SK-N-SH (cell line): ENCODE results near the gene S100A9. TPM values are rescaled to one million over a fixed set of nuclear protein-coding genes. Genes with fewer than 3 reads are reported as not detected.

ENCODE experiments used
- CTCF ChIA-PET: fragments of 300-600, 350-600 bp; formaldehyde crosslinking; extraction: SDS; loops from one replicate; lab custom pipeline; 2021; lab: Yijun Ruan, JAX
- POLR2A ChIA-PET: fragments of 350-600 bp; sonication (Branson Sonifier 250); formaldehyde crosslinking; extraction: SDS; loops from one replicate; lab custom pipeline; 2020; ENCODE audit warnings: antibody characterized with exemption, inconsistent platforms; lab: Yijun Ruan, JAX
- DNase-seq: peaks from one replicate; pipeline ENCODE4 v3.0.0; 2012
- H2AFZ ChIP-seq: fragments of 200-600 bp; sonication (generic); 2 replicates; pipeline ENCODE4 v1.8.1; 2016; ENCODE audit warnings: antibody characterized with exemption, mild to moderate bottlenecking, low read depth
- H3F3A ChIP-seq: fragments of 200-600 bp; sonication (generic); replicated peaks from 2 replicates; pipeline ENCODE3; 2016; ENCODE audit warnings: antibody characterized with exemption, mild to moderate bottlenecking; ENCODE audit not compliant: insufficient read depth
- H3K27ac ChIP-seq, 2 experiments: fragments of 200-500 bp in 1 of 2; fragments of 200-600 bp in 1 of 2; sonication (Bioruptor generic) in 1 of 2; sonication (generic), shearing (Covaris generic) in 1 of 2; 2 replicates each; pipeline versions ENCODE4 v1.5.1 to v1.6.1; 2014 to 2016; ENCODE audit warnings: low read depth in 2 of 2, inconsistent platforms in 1 of 2, low read length in 1 of 2, mild to moderate bottlenecking in 1 of 2, mixed read lengths in 1 of 2
- H3K27me3 ChIP-seq: fragments of 200-600 bp; sonication (generic), shearing (Covaris generic); 2 replicates; pipeline ENCODE4 v1.6.1; 2016; ENCODE audit warnings: mixed run types; ENCODE audit not compliant: insufficient read depth
- H3K36me3 ChIP-seq, 2 experiments: fragments of 200-500 bp in 1 of 2; fragments of 200-600 bp in 1 of 2; sonication (Bioruptor generic) in 1 of 2; sonication (generic) in 1 of 2; replicated peaks in 1 of 2; 2 replicates each; pipeline versions ENCODE3 to v1.5.1; 2014 to 2016; ENCODE audit warnings: low read length in 1 of 2, mild to moderate bottlenecking in 1 of 2; ENCODE audit not compliant: insufficient read depth in 2 of 2, control insufficient read depth in 1 of 2
- H3K4me1 ChIP-seq, 2 experiments: fragments of 200-500 bp in 1 of 2; fragments of 200-600 bp in 1 of 2; sonication (Bioruptor generic) in 1 of 2; sonication (generic), shearing (Covaris generic) in 1 of 2; 2 replicates each; pipeline versions ENCODE4 v1.5.1 to v1.6.1; 2014 to 2016; ENCODE audit warnings: low read depth in 1 of 2, low read length in 1 of 2, mixed run types in 1 of 2; ENCODE audit not compliant: insufficient read depth in 2 of 2, control insufficient read depth in 1 of 2
- H3K4me2 ChIP-seq: fragments of 200-600 bp; sonication (generic), shearing (Covaris generic); 2 replicates; pipeline ENCODE4 v1.6.1; 2017; ENCODE audit warnings: mixed run types
- H3K4me3 ChIP-seq, 2 experiments: fragments of 200-500 bp in 1 of 2; fragments of 200-600 bp in 1 of 2; sonication (Bioruptor generic) in 1 of 2; sonication (generic), shearing (Covaris generic) in 1 of 2; 2 replicates each; pipeline versions ENCODE4 v1.5.1 to v1.8.1; 2014 to 2016; ENCODE audit warnings: low read depth in 2 of 2, inconsistent platforms in 1 of 2, low read length in 1 of 2, mild to moderate bottlenecking in 1 of 2, mixed read lengths in 1 of 2, moderate library complexity in 1 of 2
- H3K79me2 ChIP-seq: fragments of 200-600 bp; sonication (generic); 2 replicates; pipeline ENCODE4 v1.8.1; 2017; ENCODE audit warnings: mild to moderate bottlenecking; ENCODE audit not compliant: insufficient read depth
- H3K9ac ChIP-seq: fragments of 200-600 bp; sonication (generic); 2 replicates; pipeline ENCODE4 v1.6.1; 2017; ENCODE audit warnings: mixed run types
- H3K9me2 ChIP-seq: fragments of 200-600 bp; sonication (generic); 2 replicates; pipeline ENCODE4 v1.6.1; 2017; ENCODE audit warnings: mixed run types
- H3K9me3 ChIP-seq: fragments of 200-600 bp; sonication (generic); 2 replicates; pipeline ENCODE4 v1.6.1; 2017; ENCODE audit warnings: mixed run types, mild to moderate bottlenecking, moderate library complexity
- H4K20me1 ChIP-seq: fragments of 200-600 bp; sonication (generic); 2 replicates; pipeline ENCODE4 v1.6.1; 2017; ENCODE audit warnings: mild to moderate bottlenecking, mixed run types; ENCODE audit not compliant: insufficient read depth
- ELF1 ChIP-seq: IDR thresholded peaks from 2 replicates; pipeline ENCODE4 v1.4.0; 2012
- FOSL2 ChIP-seq: IDR thresholded peaks from 2 replicates; pipeline ENCODE4 v1.4.0; 2012; ENCODE audit warnings: low read depth, mild to moderate bottlenecking, moderate library complexity, borderline replicate concordance
- FOXM1 ChIP-seq: IDR thresholded peaks from 2 replicates; pipeline ENCODE4 v1.4.0; 2012; ENCODE audit warnings: low read depth, mild to moderate bottlenecking
- GABPA ChIP-seq: IDR thresholded peaks from 2 replicates; pipeline ENCODE4 v1.4.0; 2012; ENCODE audit warnings: low read depth, mild to moderate bottlenecking
- GATA2 ChIP-seq: sonication (generic); formaldehyde crosslinking; IDR thresholded peaks from 2 replicates; pipeline ENCODE4 v1.5.0; 2020; ENCODE audit warnings: mild to moderate bottlenecking, missing genetic modification reagents
- MEF2A ChIP-seq: IDR thresholded peaks from 2 replicates; pipeline ENCODE4 v1.4.0; 2012; ENCODE audit warnings: low read depth, borderline replicate concordance
- MXI1 ChIP-seq: IDR thresholded peaks from 2 replicates; pipeline ENCODE4 v1.6.1; 2012; ENCODE audit warnings: mild to moderate bottlenecking, low read depth, low read length, improper control_type of control experiment
- NFIC ChIP-seq: IDR thresholded peaks from 2 replicates; pipeline ENCODE4 v1.4.0; 2012; ENCODE audit warnings: borderline replicate concordance
- NRF1 ChIP-seq: IDR thresholded peaks from 2 replicates; pipeline ENCODE4 v1.6.1; 2012; ENCODE audit warnings: low read depth, mild to moderate bottlenecking, low read length
- RCOR1 ChIP-seq: fragments of 150-350 bp; IDR thresholded peaks from 2 replicates; pipeline ENCODE4 v1.6.1; 2017; ENCODE audit warnings: antibody characterized with exemption, low read length
- RFX5 ChIP-seq: IDR thresholded peaks from 2 replicates; pipeline ENCODE4 v1.6.1; 2012; ENCODE audit warnings: mild to moderate bottlenecking, improper control_type of control experiment, low read length
- RXRA ChIP-seq: IDR thresholded peaks from 2 replicates; pipeline ENCODE4 v1.4.0; 2012; ENCODE audit warnings: low read depth, mild to moderate bottlenecking, borderline replicate concordance
- SIN3A ChIP-seq: IDR thresholded peaks from 2 replicates; pipeline ENCODE4 v1.6.1; 2012; ENCODE audit warnings: low read depth, mild to moderate bottlenecking, low read length, moderate library complexity, borderline replicate concordance
- SMC3 ChIP-seq: IDR thresholded peaks from 2 replicates; pipeline ENCODE4 v1.6.1; 2012; ENCODE audit warnings: low read depth, low read length, improper control_type of control experiment
- TAF1 ChIP-seq: IDR thresholded peaks from 2 replicates; pipeline ENCODE4 v1.6.1; 2012; ENCODE audit warnings: low read depth, mild to moderate bottlenecking, low read length, moderate library complexity, borderline replicate concordance
- TCF12 ChIP-seq: IDR thresholded peaks from 2 replicates; pipeline ENCODE4 v1.4.0; 2012
- TEAD4 ChIP-seq: IDR thresholded peaks from 2 replicates; pipeline ENCODE4 v1.4.0; 2012; ENCODE audit warnings: mild to moderate bottlenecking, borderline replicate concordance; ENCODE audit not compliant: insufficient read depth
- USF1 ChIP-seq: IDR thresholded peaks from 2 replicates; pipeline ENCODE4 v1.4.0; 2012; ENCODE audit warnings: low read depth, borderline replicate concordance
- YY1 ChIP-seq: IDR thresholded peaks from 2 replicates; pipeline ENCODE4 v1.4.0; 2012; ENCODE audit warnings: low read depth, mild to moderate bottlenecking
- WGBS: methylation state at CpG from one replicate; pipeline ENCODE4 v1.1.6; 2017; ENCODE audit warnings: low lambda C conversion rate; 5-methylcytosine and 5-hydroxymethylcytosine counted together
- polyA plus RNA-seq, 3 experiments: library from polyadenylated mRNA; depleted of rRNA; stranded (reverse); fragments of >200 nt; gene quantifications; 2 replicates each; pipeline ENCODE4 v1.2.3, GENCODE V29; 2012
- TF ChIP-seq, protein P1 (sequence below): IDR thresholded peaks from 2 replicates; pipeline ENCODE4 v1.4.0; 2012; ENCODE audit warnings: low read depth, borderline replicate concordance
- TF ChIP-seq, protein P2 (sequence below): IDR thresholded peaks from 2 replicates; pipeline ENCODE4 v1.4.0; 2012; ENCODE audit warnings: low read depth
- TF ChIP-seq, protein P3 (sequence below): IDR thresholded peaks from 2 replicates; pipeline ENCODE4; 2012

S100A9 gene
- polyA plus RNA-seq, 1 of the 3 experiments (the other 2 are of a cell fraction) = not detected

DNA sequence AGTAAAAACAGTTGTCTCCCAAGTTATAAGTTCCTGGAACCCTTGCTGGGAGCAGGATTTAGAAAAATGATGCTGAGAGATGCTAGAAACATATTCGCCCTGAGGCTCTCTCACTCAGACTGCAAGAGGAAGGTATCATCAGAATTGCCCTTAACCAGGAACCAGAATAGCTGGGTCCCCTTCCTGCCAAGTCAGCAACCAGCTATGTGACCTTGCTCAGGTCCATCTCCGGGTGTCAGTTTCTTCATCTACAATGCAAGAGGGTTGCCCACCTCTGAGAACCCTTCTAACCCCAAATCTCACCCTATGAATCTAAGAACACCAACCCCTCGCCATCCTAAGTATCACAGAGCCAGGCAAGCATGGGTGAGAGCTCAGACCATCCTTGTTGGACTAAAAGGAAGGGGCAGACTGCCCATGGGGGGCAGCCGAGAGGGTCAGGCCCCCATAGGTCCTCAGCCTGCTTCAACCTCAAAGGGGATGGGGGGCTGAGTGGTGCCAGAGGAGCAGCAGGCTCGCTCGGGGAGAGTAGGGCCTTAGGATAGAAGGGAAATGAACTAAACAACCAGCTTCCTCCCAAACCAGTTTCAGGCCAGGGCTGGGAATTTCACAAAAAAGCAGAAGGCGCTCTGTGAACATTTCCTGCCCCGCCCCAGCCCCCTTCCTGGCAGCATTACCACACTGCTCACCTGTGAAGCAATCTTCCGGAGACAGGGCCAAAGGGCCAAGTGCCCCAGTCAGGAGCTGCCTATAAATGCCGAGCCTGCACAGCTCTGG, 390 bp upstream of the S100A9 start:
- no peaks in the 10 kb centered on the region for H3K79me2 ChIP-seq
- no peak overlapping the region for H3K27ac ChIP-seq
- H3K4me3 ChIP-seq = no peak overlapping the region
- no peaks in the 10 kb centered on the region for H3F3A ChIP-seq
- H3K27me3 ChIP-seq = peaks cover 55% of the 10 kb centered on the region
- no peaks in the 10 kb centered on the region for H4K20me1 ChIP-seq
- H3K9me3 ChIP-seq = no peaks in the 10 kb centered on the region
- no peak overlapping the region for H3K9ac ChIP-seq
- no peaks in the 10 kb centered on the region for H3K9me2 ChIP-seq
- WGBS = 7% methylated on average over 10 of the region's 10 CpGs
- ChIA-PET CTCF (interaction anchor here (0.8 to 11.7 kb wide), 3 partner anchors 8 to 145 kb away, joined by 3 to 336 read pairs (median 3); partner anchors contain the start of gene PGLYRP4), POLR2A (no interaction called here)
- no peak for DNase-seq
- no peak overlapping the region for H2AFZ ChIP-seq
- no peak overlapping the region for H3K4me2 ChIP-seq
- no peaks in the 10 kb centered on the region for H3K4me1 ChIP-seq
- TF ChIP-seq, protein P1, sequence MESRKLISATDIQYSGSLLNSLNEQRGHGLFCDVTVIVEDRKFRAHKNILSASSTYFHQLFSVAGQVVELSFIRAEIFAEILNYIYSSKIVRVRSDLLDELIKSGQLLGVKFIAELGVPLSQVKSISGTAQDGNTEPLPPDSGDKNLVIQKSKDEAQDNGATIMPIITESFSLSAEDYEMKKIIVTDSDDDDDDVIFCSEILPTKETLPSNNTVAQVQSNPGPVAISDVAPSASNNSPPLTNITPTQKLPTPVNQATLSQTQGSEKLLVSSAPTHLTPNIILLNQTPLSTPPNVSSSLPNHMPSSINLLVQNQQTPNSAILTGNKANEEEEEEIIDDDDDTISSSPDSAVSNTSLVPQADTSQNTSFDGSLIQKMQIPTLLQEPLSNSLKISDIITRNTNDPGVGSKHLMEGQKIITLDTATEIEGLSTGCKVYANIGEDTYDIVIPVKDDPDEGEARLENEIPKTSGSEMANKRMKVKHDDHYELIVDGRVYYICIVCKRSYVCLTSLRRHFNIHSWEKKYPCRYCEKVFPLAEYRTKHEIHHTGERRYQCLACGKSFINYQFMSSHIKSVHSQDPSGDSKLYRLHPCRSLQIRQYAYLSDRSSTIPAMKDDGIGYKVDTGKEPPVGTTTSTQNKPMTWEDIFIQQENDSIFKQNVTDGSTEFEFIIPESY = no peak
- TF ChIP-seq ELF1 = no peak
- no peak for TF ChIP-seq TAF1
- no peak for TF ChIP-seq YY1
- no peak for TF ChIP-seq NRF1
- no peak for TF ChIP-seq NFIC
- no peak for TF ChIP-seq MXI1
- TF ChIP-seq USF1 = no peak
- TF ChIP-seq TEAD4 = no peak
- no peak for TF ChIP-seq GABPA
- no peak for TF ChIP-seq MEF2A
- TF ChIP-seq FOSL2 = no peak
- TF ChIP-seq RCOR1 = no peak
- TF ChIP-seq SMC3 = no peak
- TF ChIP-seq RFX5 = no peak
- TF ChIP-seq SIN3A = no peak
- H3K36me3 ChIP-seq = no peaks in the 10 kb centered on the region

GRCh38 chr1:153358691-153358975, 979 bp downstream of the S100A9 start:
- peaks cover 55% of the 10 kb centered on the region for H3K27me3 ChIP-seq
- DNase-seq = no peak
- no peak overlapping the region for H3K4me3 ChIP-seq
- POLR2A ChIA-PET = no interaction called here
- H3K4me1 ChIP-seq = no peaks in the 10 kb centered on the region
- no peak overlapping the region for H3K27ac ChIP-seq
- H3K79me2 ChIP-seq = no peaks in the 10 kb centered on the region
- no peaks in the 10 kb centered on the region for H4K20me1 ChIP-seq
- CTCF ChIA-PET = interaction anchor here (0.5 to 11.7 kb wide), 4 partner anchors 10 to 130 kb away, joined by 3 to 336 read pairs (median 4); partner anchors contain the start of gene PGLYRP4
- no peak overlapping the region for H3K4me2 ChIP-seq
- H3K9ac ChIP-seq = no peak overlapping the region
- no peaks in the 10 kb centered on the region for H3K9me2 ChIP-seq
- no peak for TF ChIP-seq USF1
- no peak for TF ChIP-seq MEF2A
- TF ChIP-seq, protein P2, sequence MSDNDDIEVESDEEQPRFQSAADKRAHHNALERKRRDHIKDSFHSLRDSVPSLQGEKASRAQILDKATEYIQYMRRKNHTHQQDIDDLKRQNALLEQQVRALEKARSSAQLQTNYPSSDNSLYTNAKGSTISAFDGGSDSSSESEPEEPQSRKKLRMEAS = no peak
- no peak for TF ChIP-seq FOSL2
- TF ChIP-seq GATA2 (CRISPR knock-in tag) = no peak
- TF ChIP-seq SMC3 = no peak
- no peak for TF ChIP-seq RXRA
- TF ChIP-seq, protein P3, sequence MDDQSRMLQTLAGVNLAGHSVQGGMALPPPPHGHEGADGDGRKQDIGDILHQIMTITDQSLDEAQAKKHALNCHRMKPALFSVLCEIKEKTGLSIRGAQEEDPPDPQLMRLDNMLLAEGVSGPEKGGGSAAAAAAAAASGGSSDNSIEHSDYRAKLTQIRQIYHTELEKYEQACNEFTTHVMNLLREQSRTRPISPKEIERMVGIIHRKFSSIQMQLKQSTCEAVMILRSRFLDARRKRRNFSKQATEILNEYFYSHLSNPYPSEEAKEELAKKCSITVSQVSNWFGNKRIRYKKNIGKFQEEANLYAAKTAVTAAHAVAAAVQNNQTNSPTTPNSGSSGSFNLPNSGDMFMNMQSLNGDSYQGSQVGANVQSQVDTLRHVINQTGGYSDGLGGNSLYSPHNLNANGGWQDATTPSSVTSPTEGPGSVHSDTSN = no peak
- TF ChIP-seq MXI1 = no peak
- TF ChIP-seq RCOR1 = no peak
- TF ChIP-seq FOXM1 = no peak
- no peak for TF ChIP-seq TCF12
- no peak overlapping the region for H2AFZ ChIP-seq
- H3K36me3 ChIP-seq = no peaks in the 10 kb centered on the region
- WGBS = 3% methylated on average over 3 of the region's 3 CpGs
- no peaks in the 10 kb centered on the region for H3F3A ChIP-seq
- no peaks in the 10 kb centered on the region for H3K9me3 ChIP-seq
